ENCODE results near the gene TRIM37. TPM values are rescaled to one million over a fixed set of nuclear protein-coding genes. Genes with fewer than 3 reads are reported as not detected.

TRIM37 gene
- total RNA-seq, 1 experiment from 2014 or later = 36.2 TPM

DNA sequence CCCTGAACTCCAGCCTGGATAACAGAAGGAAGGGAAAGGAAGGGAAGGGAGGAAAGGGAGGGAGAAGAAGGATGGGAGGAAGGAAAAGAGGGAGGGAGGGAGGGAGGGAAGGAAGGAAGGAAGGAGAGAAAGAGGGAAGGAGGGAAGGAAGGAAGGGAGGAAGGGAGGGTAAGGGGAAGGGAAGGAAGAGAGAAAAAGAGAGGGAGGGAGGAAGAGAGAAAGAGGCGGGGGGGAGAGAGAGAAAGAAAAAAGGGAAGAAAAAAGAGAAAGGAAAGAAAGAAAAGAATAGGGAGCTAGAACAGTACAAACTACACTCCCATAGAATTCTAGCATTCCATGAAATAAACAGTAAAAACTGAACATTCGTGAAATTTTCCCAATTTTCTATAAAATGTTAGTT is 23.1 kb upstream of the TRIM37 start:
- Histone ChIP-seq H2AFZ (ENCODE audit: low read length) (no peak overlapping the region), H3K9ac (ENCODE audit: low read length) (no peak overlapping the region), H3K9me3 (ENCODE audit: low read length) (no peaks in the 10 kb centered on the region), H3K36me3 (ENCODE audit: insufficient read depth, low read length) (peaks cover 18% of the 10 kb centered on the region; the same call in 1 of the 2 replicates), H3K4me3 (ENCODE audit: low read length) (no peak overlapping the region), H3K27ac (ENCODE audit: low read length) (no peak overlapping the region), H3K4me1 (ENCODE audit: low read length) (no peaks in the 10 kb centered on the region), H3K27me3 (ENCODE audit: low read length) (no peaks in the 10 kb centered on the region), H3K9me2 (replicated peaks; ENCODE audit: insufficient read depth, low read length) (no peaks in the 10 kb centered on the region), H4K20me1 (ENCODE audit: insufficient read depth, low read depth, low read length) (no peaks in the 10 kb centered on the region), H3K4me2 (ENCODE audit: low read depth, low read length, poor library complexity, severe bottlenecking) (no peak overlapping the region), H3K79me2 (ENCODE audit: low read length) (peaks cover 82% of the 10 kb centered on the region)
- DNase-seq = no peak

DNA sequence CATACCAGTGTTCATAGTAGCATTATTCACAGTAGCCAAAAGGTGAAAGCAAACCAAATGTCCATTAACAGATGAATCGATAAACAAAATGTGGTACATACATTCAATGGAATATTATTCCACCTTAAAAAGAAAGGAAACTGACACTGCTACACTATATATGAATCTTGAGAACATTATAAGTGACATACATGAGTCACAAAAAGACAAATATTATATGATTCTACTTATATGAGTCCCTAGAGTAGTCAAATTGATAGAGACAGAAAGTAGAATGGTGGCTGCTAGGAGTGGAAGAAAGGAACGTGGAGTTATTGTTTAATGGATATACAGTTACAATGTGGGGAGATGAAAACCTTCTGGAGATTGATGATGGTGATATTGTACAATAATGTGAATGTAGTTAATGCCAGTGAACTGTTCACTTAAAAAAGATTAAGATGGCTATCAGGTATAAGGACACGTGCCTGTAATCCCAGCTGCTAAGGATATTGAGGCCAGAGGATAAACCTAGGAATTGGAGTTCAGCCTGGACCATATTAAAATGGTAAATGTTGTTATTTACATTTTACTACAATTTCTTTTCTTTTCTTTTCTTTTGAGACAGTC is 20.2 kb upstream of the TRIM37 start:
- Histone ChIP-seq H3K9ac (ENCODE audit: low read length) (no peak overlapping the region), H3K4me3 (ENCODE audit: low read length) (no peak overlapping the region), H3K4me1 (ENCODE audit: low read length) (no peaks in the 10 kb centered on the region), H2AFZ (ENCODE audit: low read length) (no peak overlapping the region), H3K4me2 (ENCODE audit: low read depth, low read length, poor library complexity, severe bottlenecking) (no peak overlapping the region), H3K36me3 (ENCODE audit: insufficient read depth, low read length) (peaks cover 18% of the 10 kb centered on the region; the same call in 1 of the 2 replicates), H3K79me2 (ENCODE audit: low read length) (peaks cover 71% of the 10 kb centered on the region), H3K9me2 (replicated peaks; ENCODE audit: insufficient read depth, low read length) (no peaks in the 10 kb centered on the region), H3K27ac (ENCODE audit: low read length) (no peak overlapping the region), H3K9me3 (ENCODE audit: low read length) (no peaks in the 10 kb centered on the region), H3K27me3 (ENCODE audit: low read length) (no peaks in the 10 kb centered on the region), H4K20me1 (ENCODE audit: insufficient read depth, low read depth, low read length) (no peaks in the 10 kb centered on the region)
- no peak for DNase-seq

DNA sequence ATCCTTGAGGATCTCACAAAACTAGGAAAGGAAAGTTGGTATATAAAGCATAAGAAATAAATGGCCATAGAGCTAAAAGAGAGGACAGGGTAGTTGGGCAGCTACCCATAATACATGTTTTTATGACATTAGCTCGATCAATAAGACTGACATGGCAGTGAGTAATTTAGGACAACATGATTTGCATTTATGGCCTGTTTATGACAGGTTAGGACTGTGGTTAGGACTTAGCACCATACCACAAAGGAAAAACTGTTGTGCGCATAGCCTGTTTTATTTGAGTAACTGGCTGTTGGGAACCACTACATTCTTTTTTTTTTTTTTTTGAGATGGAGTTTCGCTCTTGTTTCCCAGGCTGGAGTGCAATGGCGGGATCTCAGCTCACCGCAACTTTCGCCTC is 18.0 kb upstream of the TRIM37 start:
- Histone ChIP-seq H4K20me1 (ENCODE audit: insufficient read depth, low read depth, low read length) (no peaks in the 10 kb centered on the region), H3K4me1 (ENCODE audit: low read length) (no peaks in the 10 kb centered on the region), H3K9me2 (replicated peaks; ENCODE audit: insufficient read depth, low read length) (no peaks in the 10 kb centered on the region), H3K9me3 (ENCODE audit: low read length) (no peaks in the 10 kb centered on the region), H2AFZ (ENCODE audit: low read length) (no peak overlapping the region), H3K9ac (ENCODE audit: low read length) (no peak overlapping the region), H3K27me3 (ENCODE audit: low read length) (no peaks in the 10 kb centered on the region), H3K36me3 (ENCODE audit: insufficient read depth, low read length) (peaks cover 16% of the 10 kb centered on the region; the same call in 1 of the 2 replicates), H3K79me2 (ENCODE audit: low read length) (peaks cover 63% of the 10 kb centered on the region), H3K27ac (ENCODE audit: low read length) (no peak overlapping the region), H3K4me3 (ENCODE audit: low read length) (no peak overlapping the region), H3K4me2 (ENCODE audit: low read depth, low read length, poor library complexity, severe bottlenecking) (no peak overlapping the region)
- DNase-seq = no peak

DNA sequence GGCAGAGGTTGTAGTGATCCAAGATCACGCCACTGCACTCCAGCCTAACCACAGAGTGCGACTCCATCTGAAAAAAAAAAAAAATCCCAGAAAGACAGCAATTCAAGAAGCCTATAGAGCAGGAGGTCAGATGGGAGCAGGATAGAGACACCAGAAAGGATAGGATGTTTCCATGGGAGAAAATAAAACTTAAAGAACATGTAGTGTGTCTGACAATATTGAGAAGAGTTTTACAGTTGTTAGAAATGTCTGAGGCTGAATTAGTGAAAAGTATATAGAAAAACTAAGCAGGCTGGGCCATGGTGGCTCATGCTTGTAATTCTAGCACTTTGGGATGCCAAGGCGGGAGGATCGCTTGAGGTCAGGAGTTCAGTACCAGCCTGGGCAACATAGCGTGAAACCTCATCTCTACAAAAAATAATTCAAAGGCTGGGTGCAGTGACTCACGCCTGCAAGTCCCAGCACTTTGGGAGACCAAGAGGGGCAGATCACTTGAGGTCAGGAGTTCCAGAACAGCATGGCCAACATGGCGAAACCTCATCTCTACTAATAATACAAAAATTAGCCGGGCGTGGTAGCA is 15.3 kb upstream of the TRIM37 start:
- peaks cover 66% of the 10 kb centered on the region for H3K79me2 ChIP-seq (ENCODE audit: low read length)
- no peak overlapping the region for H2AFZ ChIP-seq (ENCODE audit: low read length)
- H3K4me2 ChIP-seq (ENCODE audit: low read depth, low read length, poor library complexity, severe bottlenecking) = no peak overlapping the region
- H3K36me3 ChIP-seq (ENCODE audit: insufficient read depth, low read length) = peaks cover 25% of the 10 kb centered on the region; the same call in 1 of the 2 replicates
- H3K4me1 ChIP-seq (ENCODE audit: low read length) = no peaks in the 10 kb centered on the region
- H3K9me2 ChIP-seq (replicated peaks; ENCODE audit: insufficient read depth, low read length) = no peaks in the 10 kb centered on the region
- H3K9ac ChIP-seq (ENCODE audit: low read length) = no peak overlapping the region
- no peaks in the 10 kb centered on the region for H3K27me3 ChIP-seq (ENCODE audit: low read length)
- no peaks in the 10 kb centered on the region for H4K20me1 ChIP-seq (ENCODE audit: insufficient read depth, low read depth, low read length)
- H3K4me3 ChIP-seq (ENCODE audit: low read length) = no peak overlapping the region
- H3K9me3 ChIP-seq (ENCODE audit: low read length) = no peaks in the 10 kb centered on the region
- H3K27ac ChIP-seq (ENCODE audit: low read length) = no peak overlapping the region
- no peak for DNase-seq

DNA sequence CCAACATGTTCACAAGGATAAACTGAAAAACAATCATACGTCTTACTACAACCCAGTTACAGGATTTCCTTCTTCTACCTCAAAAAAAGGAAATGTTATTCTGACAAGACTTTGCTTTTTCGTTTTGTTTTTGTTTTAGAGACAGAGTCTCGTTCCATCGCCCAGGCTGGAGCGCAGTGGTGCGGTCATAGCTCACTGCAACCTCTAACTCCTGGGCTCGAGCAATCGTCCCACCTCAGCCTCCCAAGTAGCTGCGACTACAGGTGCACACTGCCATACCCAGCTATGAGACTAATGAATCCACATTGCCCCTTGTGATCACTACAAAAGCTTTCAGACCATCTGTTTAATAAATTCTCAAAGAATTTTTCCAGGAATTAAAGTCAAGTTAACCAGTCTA is 8.8 kb upstream of the TRIM37 start:
- Histone ChIP-seq H3K9me2 (replicated peaks; ENCODE audit: insufficient read depth, low read length) (no peaks in the 10 kb centered on the region), H3K27me3 (ENCODE audit: low read length) (no peaks in the 10 kb centered on the region), H3K4me2 (ENCODE audit: low read depth, low read length, poor library complexity, severe bottlenecking) (no peak overlapping the region), H3K4me1 (ENCODE audit: low read length) (no peaks in the 10 kb centered on the region), H3K36me3 (ENCODE audit: insufficient read depth, low read length) (peaks cover 32% of the 10 kb centered on the region; the same call in 1 of the 2 replicates), H3K79me2 (ENCODE audit: low read length) (peaks cover 69% of the 10 kb centered on the region), H3K4me3 (ENCODE audit: low read length) (no peak overlapping the region), H3K9me3 (ENCODE audit: low read length) (no peaks in the 10 kb centered on the region), H3K27ac (ENCODE audit: low read length) (no peak overlapping the region), H3K9ac (ENCODE audit: low read length) (no peak overlapping the region), H2AFZ (ENCODE audit: low read length) (no peak overlapping the region), H4K20me1 (ENCODE audit: insufficient read depth, low read depth, low read length) (no peaks in the 10 kb centered on the region)
- DNase-seq = no peak

DNA sequence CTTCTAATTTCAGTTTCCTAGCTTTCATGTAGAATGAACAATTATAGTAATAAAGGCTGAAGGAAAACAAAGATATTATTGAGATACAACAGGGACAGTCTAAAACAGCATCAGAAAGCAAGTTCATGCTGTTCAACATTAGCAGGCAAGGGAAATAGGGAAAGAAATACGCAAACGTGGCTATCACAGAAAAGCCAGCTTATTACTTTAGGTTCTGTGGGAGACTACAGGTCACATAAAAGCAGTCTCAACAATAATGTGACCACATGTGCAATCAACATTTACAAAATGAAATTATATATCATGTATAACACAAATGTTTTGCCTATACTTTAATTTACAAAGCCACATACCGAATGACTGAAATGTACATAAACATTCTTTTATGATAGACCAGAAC is 4.9 kb upstream of the TRIM37 start:
- Histone ChIP-seq H4K20me1 (ENCODE audit: insufficient read depth, low read depth, low read length) (no peaks in the 10 kb centered on the region), H3K9me3 (ENCODE audit: low read length) (no peaks in the 10 kb centered on the region), H3K4me2 (ENCODE audit: low read depth, low read length, poor library complexity, severe bottlenecking) (no peak overlapping the region), H3K4me3 (ENCODE audit: low read length) (no peak overlapping the region), H3K9ac (ENCODE audit: low read length) (no peak overlapping the region), H3K36me3 (ENCODE audit: insufficient read depth, low read length) (peaks cover 19% of the 10 kb centered on the region; the same call in 1 of the 2 replicates), H3K4me1 (ENCODE audit: low read length) (peaks cover 12% of the 10 kb centered on the region), H3K9me2 (replicated peaks; ENCODE audit: insufficient read depth, low read length) (no peaks in the 10 kb centered on the region), H3K27me3 (ENCODE audit: low read length) (no peaks in the 10 kb centered on the region), H3K79me2 (ENCODE audit: low read length) (peaks cover 62% of the 10 kb centered on the region), H3K27ac (ENCODE audit: low read length) (no peak overlapping the region), H2AFZ (ENCODE audit: low read length) (no peak overlapping the region)
- no peak for DNase-seq

DNA sequence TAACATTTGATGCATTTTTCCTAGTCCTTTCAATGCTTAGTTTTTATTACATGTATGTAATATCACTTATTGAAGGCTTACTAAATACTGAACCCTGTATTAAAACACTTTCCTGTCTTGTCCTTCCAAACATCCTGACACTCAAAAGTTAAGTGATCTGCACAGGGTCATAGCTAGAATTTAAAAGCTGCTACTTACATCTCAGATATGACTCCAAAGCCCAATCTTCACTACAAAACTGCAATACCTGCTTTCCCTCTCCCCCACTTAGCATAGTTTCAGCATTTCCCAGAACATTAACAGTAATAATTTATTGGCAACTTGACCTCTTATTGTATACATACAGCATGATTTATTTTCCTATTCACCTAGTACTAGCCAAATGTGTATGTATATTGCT is 4.3 kb upstream of the TRIM37 start:
- H3K4me1 ChIP-seq (ENCODE audit: low read length) = peaks cover 12% of the 10 kb centered on the region
- peaks cover 65% of the 10 kb centered on the region for H3K79me2 ChIP-seq (ENCODE audit: low read length)
- H3K27me3 ChIP-seq (ENCODE audit: low read length) = no peaks in the 10 kb centered on the region
- no peaks in the 10 kb centered on the region for H3K9me2 ChIP-seq (replicated peaks; ENCODE audit: insufficient read depth, low read length)
- peaks cover 19% of the 10 kb centered on the region; the same call in 1 of the 2 replicates for H3K36me3 ChIP-seq (ENCODE audit: insufficient read depth, low read length)
- no peak for DNase-seq
- H3K27ac ChIP-seq (ENCODE audit: low read length) = no peak overlapping the region
- H4K20me1 ChIP-seq (ENCODE audit: insufficient read depth, low read depth, low read length) = no peaks in the 10 kb centered on the region
- H3K4me2 ChIP-seq (ENCODE audit: low read depth, low read length, poor library complexity, severe bottlenecking) = no peak overlapping the region
- no peak overlapping the region for H2AFZ ChIP-seq (ENCODE audit: low read length)
- H3K9ac ChIP-seq (ENCODE audit: low read length) = no peak overlapping the region
- H3K4me3 ChIP-seq (ENCODE audit: low read length) = no peak overlapping the region
- H3K9me3 ChIP-seq (ENCODE audit: low read length) = no peaks in the 10 kb centered on the region

DNA sequence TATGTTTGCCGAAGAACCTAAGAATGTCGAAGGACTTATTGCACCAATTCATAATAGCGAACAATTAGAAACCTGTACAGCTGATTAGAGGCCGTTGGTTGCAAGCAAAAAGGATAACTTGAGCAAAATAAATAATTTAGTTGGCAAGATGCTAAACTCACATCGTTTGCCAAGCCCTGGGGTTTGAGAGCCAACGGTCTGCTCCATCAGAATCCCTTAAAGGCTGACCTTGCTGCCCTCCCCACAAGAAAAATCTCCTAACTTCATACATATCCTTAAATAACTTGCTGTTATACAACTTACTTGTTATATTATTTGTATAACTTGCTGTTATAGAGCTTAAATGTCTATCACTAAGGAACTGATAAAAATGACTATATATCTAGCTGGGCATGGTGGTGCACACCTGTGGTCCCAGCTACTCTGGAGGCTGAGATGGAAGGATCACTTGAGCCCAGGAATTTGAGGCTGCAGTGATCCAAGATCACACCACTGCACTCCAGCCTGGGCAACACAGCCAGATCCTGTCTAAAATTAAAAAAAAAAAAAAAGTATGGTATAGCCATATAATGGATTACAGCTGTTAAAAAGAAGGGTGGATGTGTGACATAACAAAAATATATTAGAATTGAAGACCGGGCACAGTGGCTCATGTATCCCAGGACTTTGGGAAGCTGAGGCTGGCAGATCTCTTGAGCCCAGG is 1.9 kb upstream of the TRIM37 start:
- no peaks in the 10 kb centered on the region for H3K9me3 ChIP-seq (ENCODE audit: low read length)
- no peak overlapping the region; the same call in 1 of the 2 replicates for H3K4me3 ChIP-seq (ENCODE audit: low read length)
- peaks cover 28% of the 10 kb centered on the region for H3K4me1 ChIP-seq (ENCODE audit: low read length)
- H3K9me2 ChIP-seq (replicated peaks; ENCODE audit: insufficient read depth, low read length) = no peaks in the 10 kb centered on the region
- DNase-seq = no peak
- H3K36me3 ChIP-seq (ENCODE audit: insufficient read depth, low read length) = peaks cover 21% of the 10 kb centered on the region; the same call in 1 of the 2 replicates
- no peak overlapping the region for H3K27ac ChIP-seq (ENCODE audit: low read length)
- H2AFZ ChIP-seq (ENCODE audit: low read length) = no peak overlapping the region
- H3K27me3 ChIP-seq (ENCODE audit: low read length) = no peaks in the 10 kb centered on the region
- H3K79me2 ChIP-seq (ENCODE audit: low read length) = peaks cover 71% of the 10 kb centered on the region
- H3K4me2 ChIP-seq (ENCODE audit: low read depth, low read length, poor library complexity, severe bottlenecking) = peak overlapping the region; percentile 92
- no peaks in the 10 kb centered on the region for H4K20me1 ChIP-seq (ENCODE audit: insufficient read depth, low read depth, low read length)
- no peak overlapping the region for H3K9ac ChIP-seq (ENCODE audit: low read length)

All from Karpas-422 (cell line).